ENCODE results near the gene MRPS18A.

DNA sequence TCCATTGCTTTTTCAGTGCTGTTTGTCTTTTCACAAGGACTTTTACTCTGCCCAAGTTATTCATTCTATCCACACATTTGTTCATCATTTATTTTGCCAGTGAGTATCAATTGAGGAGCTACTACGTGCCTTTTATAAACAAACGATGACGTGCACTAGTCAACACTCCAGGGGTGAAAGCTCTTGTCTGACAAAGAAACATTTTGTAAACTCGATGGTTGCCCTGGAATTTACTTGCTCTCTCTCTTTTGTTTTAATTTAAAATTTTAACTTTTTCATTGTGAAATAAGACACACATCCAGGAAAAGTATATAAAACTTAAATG, 8.3 kb upstream of the MRPS18A start:
- TF ChIP-seq, protein P1, sequence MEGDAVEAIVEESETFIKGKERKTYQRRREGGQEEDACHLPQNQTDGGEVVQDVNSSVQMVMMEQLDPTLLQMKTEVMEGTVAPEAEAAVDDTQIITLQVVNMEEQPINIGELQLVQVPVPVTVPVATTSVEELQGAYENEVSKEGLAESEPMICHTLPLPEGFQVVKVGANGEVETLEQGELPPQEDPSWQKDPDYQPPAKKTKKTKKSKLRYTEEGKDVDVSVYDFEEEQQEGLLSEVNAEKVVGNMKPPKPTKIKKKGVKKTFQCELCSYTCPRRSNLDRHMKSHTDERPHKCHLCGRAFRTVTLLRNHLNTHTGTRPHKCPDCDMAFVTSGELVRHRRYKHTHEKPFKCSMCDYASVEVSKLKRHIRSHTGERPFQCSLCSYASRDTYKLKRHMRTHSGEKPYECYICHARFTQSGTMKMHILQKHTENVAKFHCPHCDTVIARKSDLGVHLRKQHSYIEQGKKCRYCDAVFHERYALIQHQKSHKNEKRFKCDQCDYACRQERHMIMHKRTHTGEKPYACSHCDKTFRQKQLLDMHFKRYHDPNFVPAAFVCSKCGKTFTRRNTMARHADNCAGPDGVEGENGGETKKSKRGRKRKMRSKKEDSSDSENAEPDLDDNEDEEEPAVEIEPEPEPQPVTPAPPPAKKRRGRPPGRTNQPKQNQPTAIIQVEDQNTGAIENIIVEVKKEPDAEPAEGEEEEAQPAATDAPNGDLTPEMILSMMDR (IDR thresholded peaks at IDR 0.05): no peak
- no peak for TF ChIP-seq EZH2 (IDR thresholded peaks at IDR 0.05; ENCODE audit: borderline replicate concordance, insufficient read depth, low read depth, low read length, poor library complexity, severe bottlenecking)

Measured in B cell (primary cell).